ENCODE data around the gene TP53I13. TPM values are rescaled to one million over a fixed set of nuclear protein-coding genes. Genes with fewer than 3 reads are reported as not detected.

TP53I13 gene
- total RNA-seq, 2 experiments from 2014 or later: 46.7 to 50.2 TPM

DNA sequence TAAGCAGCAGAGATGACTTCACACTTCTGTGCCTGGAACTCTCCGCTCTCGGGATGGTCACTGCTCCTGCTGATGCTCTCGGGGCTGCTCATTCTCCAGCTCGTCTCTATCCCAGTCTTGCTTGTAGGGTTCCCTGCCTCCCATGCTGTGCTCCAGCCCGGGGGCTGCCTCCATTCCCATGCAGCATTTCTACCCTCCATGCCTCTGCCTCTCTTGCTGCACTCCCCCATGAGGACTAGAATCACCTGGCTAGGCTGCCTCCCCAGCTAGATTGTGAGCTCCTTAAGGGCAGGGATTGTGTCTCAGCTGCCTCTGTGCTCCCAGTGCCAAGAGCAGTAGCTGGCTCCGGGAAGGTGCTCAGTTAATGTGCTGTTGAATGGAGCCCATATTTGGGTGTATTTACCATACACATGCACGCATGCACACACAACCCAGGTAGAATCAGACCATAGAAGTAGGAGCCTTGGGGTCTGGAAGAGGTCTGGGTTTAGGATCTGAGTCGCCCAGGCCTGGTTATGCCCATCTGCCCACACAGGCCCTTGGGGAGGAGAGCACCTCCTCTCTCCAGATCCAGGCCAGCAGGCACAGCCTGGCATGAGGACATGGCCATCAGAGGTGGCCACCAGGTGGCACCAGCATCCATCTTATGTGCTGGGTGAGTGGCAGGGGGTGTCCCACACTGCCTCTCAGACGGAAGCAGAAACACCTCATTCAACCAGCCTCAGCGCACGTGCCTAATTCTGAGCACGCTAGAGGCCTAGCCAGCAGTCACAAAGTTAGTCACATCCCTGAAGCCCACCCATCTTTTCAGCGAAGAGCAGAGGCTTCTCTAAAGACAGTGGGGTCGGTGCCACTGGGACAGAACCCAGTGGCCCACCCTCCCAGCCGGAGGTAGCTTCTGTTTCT, 11.6 kb downstream of the TP53I13 start:
- TF ChIP-seq, protein P1, sequence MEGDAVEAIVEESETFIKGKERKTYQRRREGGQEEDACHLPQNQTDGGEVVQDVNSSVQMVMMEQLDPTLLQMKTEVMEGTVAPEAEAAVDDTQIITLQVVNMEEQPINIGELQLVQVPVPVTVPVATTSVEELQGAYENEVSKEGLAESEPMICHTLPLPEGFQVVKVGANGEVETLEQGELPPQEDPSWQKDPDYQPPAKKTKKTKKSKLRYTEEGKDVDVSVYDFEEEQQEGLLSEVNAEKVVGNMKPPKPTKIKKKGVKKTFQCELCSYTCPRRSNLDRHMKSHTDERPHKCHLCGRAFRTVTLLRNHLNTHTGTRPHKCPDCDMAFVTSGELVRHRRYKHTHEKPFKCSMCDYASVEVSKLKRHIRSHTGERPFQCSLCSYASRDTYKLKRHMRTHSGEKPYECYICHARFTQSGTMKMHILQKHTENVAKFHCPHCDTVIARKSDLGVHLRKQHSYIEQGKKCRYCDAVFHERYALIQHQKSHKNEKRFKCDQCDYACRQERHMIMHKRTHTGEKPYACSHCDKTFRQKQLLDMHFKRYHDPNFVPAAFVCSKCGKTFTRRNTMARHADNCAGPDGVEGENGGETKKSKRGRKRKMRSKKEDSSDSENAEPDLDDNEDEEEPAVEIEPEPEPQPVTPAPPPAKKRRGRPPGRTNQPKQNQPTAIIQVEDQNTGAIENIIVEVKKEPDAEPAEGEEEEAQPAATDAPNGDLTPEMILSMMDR (IDR thresholded peaks at IDR 0.05): peak; percentile 83
- DNase-seq: peak; percentile 97
- CTCF ChIA-PET: interaction anchor here (0.8 to 14.9 kb wide), 12 partner anchors 7 to 210 kb away, joined by 3 to 172 read pairs (median 4); partner anchors contain the start of genes ABHD15, ANKRD13B, CORO6 and TP53I13
- Mint-ChIP-seq H3K9me3 (no peaks in the 10 kb centered on the region), H3K27me3 (no peaks in the 10 kb centered on the region), H3K4me3 (no peak overlapping the region), H3K27ac (peak overlapping the region; percentile 89), H3K36me3 (ENCODE audit: low read depth) (peaks cover 48% of the 10 kb centered on the region), H3K4me1 (ENCODE audit: low read depth) (peaks cover 27% of the 10 kb centered on the region)
- POLR2A ChIA-PET: interaction anchor here (1.8 to 2.8 kb wide), 4 partner anchors 7 to 38 kb away, joined by 8 to 18 read pairs (median 10); partner anchors contain the start of gene ANKRD13B
- intact Hi-C loops (cut with micrococcal nuclease): loop anchor here (5.0 kb wide), 1 partner anchor 37 kb away; no protein-coding TSS in a partner anchor
- peak; percentile 97 for ATAC-seq

DNA sequence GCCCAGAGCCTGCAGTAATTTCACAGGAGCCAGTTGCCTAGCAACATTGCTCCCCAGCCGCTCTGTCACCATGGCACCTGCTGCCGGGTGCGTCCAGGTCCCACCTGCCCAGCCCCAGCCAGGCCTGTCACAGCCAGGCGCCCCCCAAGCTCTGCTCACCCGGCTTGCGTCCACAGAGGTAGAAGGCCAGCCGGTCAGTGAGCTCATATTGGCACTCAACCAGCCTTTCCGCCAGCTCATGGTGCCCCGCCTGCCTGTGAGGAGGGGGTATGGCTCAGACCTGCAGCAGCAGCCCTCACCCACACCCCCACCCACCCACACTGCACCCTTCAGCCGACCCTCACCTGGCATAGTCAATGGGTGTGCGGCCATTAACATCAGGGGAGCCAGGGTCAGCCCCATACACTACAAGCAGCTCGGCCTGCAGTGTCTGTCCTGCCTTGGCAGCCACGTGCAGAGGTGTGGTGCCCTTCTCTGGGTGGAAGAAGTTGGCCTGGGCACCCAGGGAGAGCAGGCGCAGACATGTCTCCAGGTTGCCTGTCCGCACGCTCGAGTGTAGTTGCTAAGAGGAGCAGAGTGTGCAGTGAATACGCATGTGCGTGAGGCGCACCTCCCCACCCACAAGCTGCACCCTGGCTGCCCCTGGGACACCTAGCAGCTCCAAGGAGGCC, 13.2 kb downstream of the TP53I13 start:
- H3K4me1 Mint-ChIP-seq (ENCODE audit: low read depth): peaks cover 42% of the 10 kb centered on the region
- ChIA-PET CTCF (interaction anchor here (0.9 to 14.9 kb wide), 10 partner anchors 9 to 212 kb away, joined by 3 to 172 read pairs (median 6); partner anchors contain the start of genes ABHD15, ANKRD13B, CORO6 and TP53I13), POLR2A (interaction anchor here (1.0 to 2.8 kb wide), 6 partner anchors 9 to 36 kb away, joined by 4 to 18 read pairs (median 8); partner anchors contain the start of gene ANKRD13B)
- intact Hi-C loops (cut with micrococcal nuclease): loop anchor here (5.0 kb wide), 1 partner anchor 36 kb away; no protein-coding TSS in a partner anchor
- H3K9me3 Mint-ChIP-seq: no peaks in the 10 kb centered on the region
- no peak overlapping the region for H3K4me3 Mint-ChIP-seq
- ATAC-seq (no peak), DNase-seq (no peak)
- TF ChIP-seq, protein P1 (IDR thresholded peaks at IDR 0.05): no peak
- H3K36me3 Mint-ChIP-seq (ENCODE audit: low read depth): peaks cover 48% of the 10 kb centered on the region
- H3K27me3 Mint-ChIP-seq: no peaks in the 10 kb centered on the region
- no peak overlapping the region for H3K27ac Mint-ChIP-seq

DNA sequence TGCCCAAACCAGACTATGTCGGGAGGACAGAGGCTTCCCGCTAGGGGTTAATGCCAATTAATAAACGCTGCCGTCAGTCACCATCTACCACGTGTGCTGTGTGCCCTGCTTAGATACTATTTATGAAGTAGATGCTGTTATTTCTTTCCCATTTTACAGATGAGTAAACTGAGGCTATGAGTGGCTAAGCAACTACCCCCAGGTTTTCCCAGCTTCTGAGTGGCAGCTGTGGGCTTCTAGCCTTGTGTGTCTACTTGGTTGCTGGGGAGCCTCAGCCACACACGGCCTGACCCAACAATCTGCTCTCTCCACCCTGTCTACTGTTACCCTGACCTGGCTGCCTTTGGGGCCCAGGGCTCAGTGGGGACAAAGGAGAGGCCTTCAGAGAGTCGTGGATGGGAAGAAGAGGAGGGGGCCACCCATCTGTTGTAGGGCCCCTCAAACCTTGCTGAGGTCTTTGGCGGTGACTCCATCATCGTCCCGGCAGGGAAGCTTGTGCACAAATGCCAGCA, 13.8 kb downstream of the TP53I13 start:
- ChIA-PET POLR2A (interaction anchor here (0.8 to 2.4 kb wide), 5 partner anchors 9 to 100 kb away, joined by 3 to 11 read pairs (median 8); partner anchors contain the start of gene ANKRD13B), CTCF (interaction anchor here (2.8 to 14.9 kb wide), 4 partner anchors 10 to 35 kb away, joined by 8 to 172 read pairs (median 58); partner anchors contain the start of genes ABHD15, ANKRD13B and TP53I13)
- Mint-ChIP-seq H3K27me3 (no peaks in the 10 kb centered on the region), H3K4me1 (ENCODE audit: low read depth) (peaks cover 48% of the 10 kb centered on the region), H3K9me3 (no peaks in the 10 kb centered on the region), H3K36me3 (ENCODE audit: low read depth) (peaks cover 48% of the 10 kb centered on the region), H3K27ac (peak overlapping the region; percentile 30), H3K4me3 (no peak overlapping the region)
- intact Hi-C loops (cut with micrococcal nuclease): loop anchor here (5.0 kb wide), 1 partner anchor 35 kb away; no protein-coding TSS in a partner anchor
- TF ChIP-seq, protein P1 (IDR thresholded peaks at IDR 0.05): no peak
- DNase-seq (no peak), ATAC-seq (no peak)

DNA sequence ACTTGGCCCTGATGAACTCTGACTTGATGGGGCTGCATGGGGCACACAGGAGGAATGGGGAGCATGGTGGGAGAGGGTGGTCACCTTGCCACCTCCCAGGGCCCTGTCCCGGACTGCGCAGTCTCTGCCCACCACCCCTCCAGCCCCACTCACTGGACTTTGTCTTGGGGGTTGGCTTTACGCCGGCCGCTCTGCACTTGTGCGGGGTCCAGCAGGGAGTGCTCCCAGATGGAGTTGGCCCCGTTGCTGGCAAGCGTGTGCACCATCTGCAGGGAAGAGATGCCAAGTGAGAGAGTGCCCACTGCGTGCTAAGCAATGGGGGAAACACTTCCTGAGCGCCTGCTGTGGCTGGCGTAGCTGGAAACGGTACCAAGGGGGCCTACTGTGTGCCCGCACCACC, 14.3 kb downstream of the TP53I13 start:
- ChIA-PET POLR2A (interaction anchor here (0.8 to 1.2 kb wide), 2 partner anchors 35 to 100 kb away, joined by 3 to 4 read pairs; no protein-coding TSS in a partner anchor), CTCF (interaction anchor here (0.9 to 14.9 kb wide), 4 partner anchors 10 to 34 kb away, joined by 3 to 172 read pairs (median 46); partner anchors contain the start of gene ANKRD13B)
- peaks cover 52% of the 10 kb centered on the region for H3K4me1 Mint-ChIP-seq (ENCODE audit: low read depth)
- ATAC-seq (no peak), DNase-seq (peak; percentile 0)
- H3K27ac Mint-ChIP-seq: no peak overlapping the region
- H3K4me3 Mint-ChIP-seq: no peak overlapping the region
- intact Hi-C loops (cut with micrococcal nuclease): loop anchor here (5.0 kb wide), 1 partner anchor 35 kb away; no protein-coding TSS in a partner anchor
- H3K9me3 Mint-ChIP-seq: no peaks in the 10 kb centered on the region
- H3K36me3 Mint-ChIP-seq (ENCODE audit: low read depth): peaks cover 47% of the 10 kb centered on the region
- TF ChIP-seq, protein P1 (IDR thresholded peaks at IDR 0.05): no peak
- no peaks in the 10 kb centered on the region for H3K27me3 Mint-ChIP-seq

Data from activated CD8-positive, alpha-beta T cell treated with anti-CD3 and anti-CD28 coated beads for 36 hours (primary cell).